CD14-positive monocyte (primary cell): Measurements from ENCODE around the gene ERBB3. TPM values are rescaled to one million over a fixed set of nuclear protein-coding genes. Genes with fewer than 3 reads are reported as not detected.

Experiments
- DNase-seq, 3 donors: peaks; one replicate each; pipeline ENCODE4 v3.0.0-alpha.2; 2011 to 2022
- H2AFZ ChIP-seq: 2 replicates; pipeline ENCODE4 v1.6.0; 2012; ENCODE audit warnings: mild to moderate bottlenecking, low read depth, low read length, inconsistent platforms; ENCODE audit not compliant: insufficient read depth, poor library complexity, severe bottlenecking
- H3K27ac ChIP-seq, 2 donors: 1 replicate in 1 of 2; 2 replicates in 1 of 2; pipeline ENCODE4 v1.5.1; 2012 to 2013; ENCODE audit warnings: low read length in 2 of 2, control low read depth in 1 of 2, inconsistent platforms in 1 of 2, low read depth in 1 of 2, mild to moderate bottlenecking in 1 of 2
- H3K27me3 ChIP-seq, 2 donors: one replicate each; pipeline versions ENCODE4 v1.6.0 to v1.6.1; 2011 to 2013; ENCODE audit warnings: low read length in 2 of 2; ENCODE audit not compliant: control insufficient read depth in 2 of 2, insufficient read depth in 2 of 2
- H3K36me3 ChIP-seq, 2 donors: replicated peaks in 1 of 2; 1 replicate in 1 of 2; 2 replicates in 1 of 2; pipeline versions ENCODE4 v1.5.1 to v1.6.1; 2012 to 2013; ENCODE audit warnings: low read length in 2 of 2, control low read depth in 1 of 2, inconsistent platforms in 1 of 2, mild to moderate bottlenecking in 1 of 2; ENCODE audit not compliant: insufficient read depth in 2 of 2, control insufficient read depth in 1 of 2
- H3K4me1 ChIP-seq, 2 donors: 1 replicate in 1 of 2; 2 replicates in 1 of 2; pipeline versions ENCODE4 v1.5.1 to v1.6.1; 2012 to 2013; ENCODE audit warnings: low read length in 2 of 2, control low read depth in 1 of 2, inconsistent platforms in 1 of 2, mild to moderate bottlenecking in 1 of 2, moderate library complexity in 1 of 2; ENCODE audit not compliant: insufficient read depth in 2 of 2, control insufficient read depth in 1 of 2
- H3K4me2 ChIP-seq: replicated peaks from 2 replicates; pipeline ENCODE3; 2012; ENCODE audit warnings: low read length, moderate library complexity, mild to moderate bottlenecking; ENCODE audit not compliant: poor library complexity, severe bottlenecking; ENCODE audit errors: extremely low read depth
- H3K4me3 ChIP-seq, 3 experiments: fragments of 200-600 bp in 1 of 3; sonication (generic) in 1 of 3; replicated peaks in 1 of 3; 1 replicate in 2 of 3; 2 replicates in 1 of 3; pipeline ENCODE4 v1.5.1; 2011 to 2013; ENCODE audit warnings: low read length in 3 of 3, mild to moderate bottlenecking in 3 of 3, control low read depth in 2 of 3, low read depth in 2 of 3, inconsistent platforms in 1 of 3, moderate library complexity in 1 of 3
- H3K79me2 ChIP-seq: 2 replicates; pipeline ENCODE4 v1.6.0; 2012; ENCODE audit warnings: mild to moderate bottlenecking, control low read depth, inconsistent platforms, low read length, moderate library complexity; ENCODE audit not compliant: insufficient read depth
- H3K9ac ChIP-seq: 2 replicates; pipeline ENCODE4 v1.6.0; 2017; ENCODE audit warnings: low read length, mild to moderate bottlenecking; ENCODE audit not compliant: insufficient read depth, poor library complexity, severe bottlenecking
- H3K9me3 ChIP-seq, 2 donors: replicated peaks in 1 of 2; 1 replicate in 1 of 2; 2 replicates in 1 of 2; pipeline versions ENCODE4 v1.5.1 to v1.6.1; 2012 to 2013; ENCODE audit warnings: low read length in 2 of 2, control low read depth in 1 of 2; ENCODE audit not compliant: control insufficient read depth in 1 of 2, insufficient read depth in 1 of 2
- H4K20me1 ChIP-seq: 2 replicates; pipeline ENCODE4 v1.6.0; 2012; ENCODE audit warnings: mild to moderate bottlenecking, low read length, control low read depth, moderate library complexity; ENCODE audit not compliant: insufficient read depth
- H3K27ac Mint-ChIP-seq, 7 donors: one replicate each; pipeline ENCODE4 v1.8.0; 2020; ENCODE audit warnings: mild to moderate bottlenecking in 7 of 7, mixed read lengths in 7 of 7, moderate library complexity in 6 of 7, inconsistent platforms in 2 of 7
- H3K27me3 Mint-ChIP-seq, 3 donors: one replicate each; pipeline ENCODE4 v1.8.0; 2021 to 2022; ENCODE audit warnings: low read depth in 3 of 3, mild to moderate bottlenecking in 3 of 3, mixed read lengths in 3 of 3, moderate library complexity in 3 of 3, inconsistent platforms in 1 of 3
- H3K36me3 Mint-ChIP-seq, 2 donors: one replicate each; pipeline ENCODE4 v1.8.0; 2020; ENCODE audit warnings: mixed read lengths in 2 of 2, inconsistent platforms in 1 of 2, mild to moderate bottlenecking in 1 of 2
- H3K4me1 Mint-ChIP-seq: one replicate; pipeline ENCODE4 v1.8.0; 2020; ENCODE audit warnings: mild to moderate bottlenecking, mixed read lengths
- H3K4me3 Mint-ChIP-seq, 2 donors: one replicate each; pipeline ENCODE4 v1.8.0; 2020; ENCODE audit warnings: mild to moderate bottlenecking in 2 of 2, mixed read lengths in 2 of 2, moderate library complexity in 1 of 2
- H3K9me3 Mint-ChIP-seq, 7 donors: one replicate each; pipeline ENCODE4 v1.8.0; 2020 to 2022; ENCODE audit warnings: mixed read lengths in 7 of 7, mild to moderate bottlenecking in 6 of 7, moderate library complexity in 6 of 7, inconsistent platforms in 2 of 7
- WGBS: methylation state at CpG from one replicate; pipeline ENCODE4 v1.1.5; 2013; ENCODE audit warnings: missing lambda C conversion rate; ENCODE audit not compliant: insufficient coverage; 5-methylcytosine and 5-hydroxymethylcytosine counted together
- intact Hi-C, 2 donors: fragments of 100-400 bp; cut with micrococcal nuclease; formaldehyde crosslinking; loops; one replicate each; pipeline versions ENCODE4 v1.15.0 to v1.15.1; 2023
- polyA plus RNA-seq, 3 donors: library from polyadenylated mRNA; depleted of rRNA in 1 of 3; unstranded in 2 of 3; stranded (reverse) in 1 of 3; fragments of 300-500 nt in 2 of 3; fragments of >200 nt in 1 of 3; fragmentation: Illumina TruSeq in 2 of 3; gene quantifications; 1 replicate in 2 of 3; 2 replicates in 1 of 3; pipeline ENCODE4 v1.2.3, GENCODE V29; 2012 to 2021
- TF ChIP-seq, protein P1 (sequence below): fragments of 200-600 bp; IDR thresholded peaks from one replicate; pipeline ENCODE4 v1.8.0; 2022; ENCODE audit warnings: antibody characterized with exemption, mild to moderate bottlenecking

Gene ERBB3
- polyA plus RNA-seq, 3 donors, result 0.01 TPM; not detected in 2

DNA sequence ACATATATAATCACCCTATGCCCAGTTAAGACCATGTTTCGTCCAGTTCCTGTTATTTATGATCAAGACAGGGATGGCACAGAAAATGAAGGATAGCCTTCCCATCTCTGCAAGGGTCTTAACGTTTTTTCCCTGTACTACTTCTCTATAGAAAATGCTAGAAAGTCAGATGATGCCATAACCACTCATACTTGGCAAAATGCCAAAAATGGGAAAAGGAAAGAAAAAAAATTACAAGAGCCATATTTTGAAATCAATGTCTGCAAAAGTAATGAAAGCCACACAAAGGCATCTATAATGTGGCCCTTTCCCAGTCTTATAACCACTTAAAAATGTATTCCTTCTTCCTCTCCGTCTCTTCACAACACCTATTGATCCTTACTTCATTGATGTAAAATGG lies 70.6 kb downstream of the ERBB3 start:
- H3K9me3 ChIP-seq, result no peaks in the 10 kb centered on the region
- DNase-seq, result peak; percentile 37 to 55 (median 51)
- peaks cover 5 to 12% of the 10 kb centered on the region in 2 donors for H3K36me3 Mint-ChIP-seq
- H3K27me3 ChIP-seq, result no peaks in the 10 kb centered on the region
- no peaks in the 10 kb centered on the region for H3K36me3 ChIP-seq
- H3K4me2 ChIP-seq, result peak overlapping the region; percentile 12
- H2AFZ ChIP-seq, result no peak overlapping the region
- H3K9ac ChIP-seq, result no peak overlapping the region
- peaks cover 28% of the 10 kb centered on the region for H3K4me1 Mint-ChIP-seq
- intact Hi-C loops, result loop anchor here (2.0 to 5.0 kb wide), 2 partner anchors 22 to 33 kb away; partner anchors contain the start of genes ESYT1 (in 1 of the 2), RPL41 (in 1 of the 2) and ZC3H10 (in 1 of the 2)
- H3K9me3 Mint-ChIP-seq, result no peaks in the 10 kb centered on the region
- H3K4me1 ChIP-seq, result peaks cover 28 to 31% of the 10 kb centered on the region in 2 donors
- peak overlapping the region; percentile 83 to 97 (median 88) for H3K27ac Mint-ChIP-seq
- peaks cover 0 to 4% (median 2%) of the 10 kb centered on the region in 3 donors for H3K27me3 Mint-ChIP-seq
- H3K27ac ChIP-seq, result peak overlapping the region in 1 of 2 donors; percentile 2
- peak overlapping the region in 1 of 2 donors; percentile 48 for H3K4me3 Mint-ChIP-seq
- no peak overlapping the region for H3K4me3 ChIP-seq
- WGBS, result no CpG with 5 or more reads among the region's 3 CpGs
- no peaks in the 10 kb centered on the region for H4K20me1 ChIP-seq
- TF ChIP-seq, protein P1, sequence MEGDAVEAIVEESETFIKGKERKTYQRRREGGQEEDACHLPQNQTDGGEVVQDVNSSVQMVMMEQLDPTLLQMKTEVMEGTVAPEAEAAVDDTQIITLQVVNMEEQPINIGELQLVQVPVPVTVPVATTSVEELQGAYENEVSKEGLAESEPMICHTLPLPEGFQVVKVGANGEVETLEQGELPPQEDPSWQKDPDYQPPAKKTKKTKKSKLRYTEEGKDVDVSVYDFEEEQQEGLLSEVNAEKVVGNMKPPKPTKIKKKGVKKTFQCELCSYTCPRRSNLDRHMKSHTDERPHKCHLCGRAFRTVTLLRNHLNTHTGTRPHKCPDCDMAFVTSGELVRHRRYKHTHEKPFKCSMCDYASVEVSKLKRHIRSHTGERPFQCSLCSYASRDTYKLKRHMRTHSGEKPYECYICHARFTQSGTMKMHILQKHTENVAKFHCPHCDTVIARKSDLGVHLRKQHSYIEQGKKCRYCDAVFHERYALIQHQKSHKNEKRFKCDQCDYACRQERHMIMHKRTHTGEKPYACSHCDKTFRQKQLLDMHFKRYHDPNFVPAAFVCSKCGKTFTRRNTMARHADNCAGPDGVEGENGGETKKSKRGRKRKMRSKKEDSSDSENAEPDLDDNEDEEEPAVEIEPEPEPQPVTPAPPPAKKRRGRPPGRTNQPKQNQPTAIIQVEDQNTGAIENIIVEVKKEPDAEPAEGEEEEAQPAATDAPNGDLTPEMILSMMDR, result no peak
- no peaks in the 10 kb centered on the region for H3K79me2 ChIP-seq

DNA sequence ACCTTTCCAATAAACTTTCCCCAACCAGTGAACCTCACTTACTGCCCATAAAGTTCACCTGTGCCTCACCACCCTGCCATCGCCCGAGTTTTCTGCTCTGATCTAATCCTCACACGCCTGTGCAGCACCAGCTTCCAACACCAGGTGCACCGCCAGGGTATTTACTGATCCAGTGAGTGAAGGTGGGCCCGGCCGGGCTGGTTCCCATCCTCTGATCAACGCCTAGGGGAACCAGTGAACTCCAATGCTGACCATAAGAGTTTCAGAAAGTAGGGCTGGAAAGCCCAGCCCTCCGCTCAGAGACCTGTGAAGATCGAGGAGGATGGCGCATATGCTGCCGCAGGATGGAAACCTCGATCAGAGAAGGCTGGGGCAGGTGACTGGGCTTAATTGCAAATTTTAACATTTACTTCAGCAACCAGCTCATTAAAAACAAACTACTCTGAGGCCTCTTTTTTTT lies 71.7 kb downstream of the ERBB3 start:
- Mint-ChIP-seq H3K9me3 (no peaks in the 10 kb centered on the region), H3K27ac (peak overlapping the region; percentile 94 to 97 (median 97)), H3K27me3 (peaks cover 0 to 4% (median 3%) of the 10 kb centered on the region in 3 donors), H3K36me3 (peaks cover 7 to 10% of the 10 kb centered on the region in 2 donors), H3K4me1 (peaks cover 30% of the 10 kb centered on the region), H3K4me3 (peak overlapping the region; percentile 85 to 91)
- intact Hi-C loops, result loop anchor here (2.0 to 5.0 kb wide), 2 partner anchors 23 to 34 kb away; partner anchors contain the start of genes ESYT1 (in 1 of the 2), RPL41 (in 1 of the 2) and ZC3H10 (in 1 of the 2)
- TF ChIP-seq, protein P1, result peak; percentile 77
- peak in 2 of 3 donors; percentile 29 to 34 for DNase-seq
- peak overlapping the region; percentile 74 for H3K4me2 ChIP-seq
- H3K79me2 ChIP-seq, result peaks cover 2% of the 10 kb centered on the region
- no peaks in the 10 kb centered on the region for H3K27me3 ChIP-seq
- peak overlapping the region; percentile 84 for H2AFZ ChIP-seq
- WGBS, result 2% methylated on average over 8 of the region's 12 CpGs
- peak overlapping the region; percentile 68 to 83 (median 68) for H3K4me3 ChIP-seq
- peak overlapping the region; percentile 87 for H3K9ac ChIP-seq
- H3K4me1 ChIP-seq, result peaks cover 29 to 33% of the 10 kb centered on the region in 2 donors
- H3K36me3 ChIP-seq, result no peaks in the 10 kb centered on the region
- H3K27ac ChIP-seq, result peak overlapping the region; percentile 86 to 90
- no peaks in the 10 kb centered on the region for H4K20me1 ChIP-seq
- no peaks in the 10 kb centered on the region for H3K9me3 ChIP-seq
